ENCODE data around the gene BCL7A.

BCL7A gene

DNA sequence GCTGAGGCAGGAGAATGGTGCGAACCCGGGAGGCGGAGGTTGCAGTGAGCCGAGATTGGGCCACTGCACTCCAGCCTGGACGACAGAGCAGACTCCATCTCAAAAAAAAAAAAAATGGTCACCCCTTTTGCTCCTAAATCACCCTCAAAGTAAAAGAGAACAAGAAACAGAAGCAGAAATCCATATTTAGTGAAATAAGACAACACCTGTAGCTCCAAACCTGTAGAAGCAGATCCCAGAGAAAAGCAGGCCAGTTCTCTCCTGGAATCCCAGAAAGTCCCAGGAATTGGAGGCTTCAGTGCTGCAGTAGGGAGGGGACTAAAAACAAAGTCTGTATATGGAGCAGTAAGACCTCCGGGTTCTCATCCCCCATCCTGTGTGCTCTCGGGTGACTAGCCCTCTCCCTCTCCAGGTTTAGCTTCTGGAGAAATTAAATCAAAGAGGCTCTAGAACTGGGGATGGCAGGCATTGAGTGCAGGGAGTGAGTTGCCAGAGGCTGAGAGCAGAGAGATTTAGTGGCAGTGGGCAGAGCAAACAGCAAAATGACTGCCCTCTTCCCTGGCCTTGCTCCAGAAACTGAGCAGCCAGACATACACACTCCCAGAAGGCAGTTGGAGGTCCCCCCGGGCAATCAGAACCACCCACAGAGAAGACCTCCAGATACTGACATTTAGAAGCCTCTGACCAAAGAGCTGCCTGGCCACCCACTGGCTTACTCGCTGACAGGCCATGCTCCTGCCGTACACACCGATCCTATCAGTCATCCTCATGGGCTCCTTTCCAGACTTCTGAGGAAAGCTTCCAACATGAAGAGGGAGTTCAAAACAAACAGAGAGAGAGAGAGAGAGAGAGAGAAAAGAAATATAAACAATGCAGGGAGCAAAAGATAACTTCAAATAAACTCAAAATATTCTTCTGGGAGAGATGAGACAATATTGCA, 50.6 kb downstream of the BCL7A start:
- TF ChIP-seq, protein P1, sequence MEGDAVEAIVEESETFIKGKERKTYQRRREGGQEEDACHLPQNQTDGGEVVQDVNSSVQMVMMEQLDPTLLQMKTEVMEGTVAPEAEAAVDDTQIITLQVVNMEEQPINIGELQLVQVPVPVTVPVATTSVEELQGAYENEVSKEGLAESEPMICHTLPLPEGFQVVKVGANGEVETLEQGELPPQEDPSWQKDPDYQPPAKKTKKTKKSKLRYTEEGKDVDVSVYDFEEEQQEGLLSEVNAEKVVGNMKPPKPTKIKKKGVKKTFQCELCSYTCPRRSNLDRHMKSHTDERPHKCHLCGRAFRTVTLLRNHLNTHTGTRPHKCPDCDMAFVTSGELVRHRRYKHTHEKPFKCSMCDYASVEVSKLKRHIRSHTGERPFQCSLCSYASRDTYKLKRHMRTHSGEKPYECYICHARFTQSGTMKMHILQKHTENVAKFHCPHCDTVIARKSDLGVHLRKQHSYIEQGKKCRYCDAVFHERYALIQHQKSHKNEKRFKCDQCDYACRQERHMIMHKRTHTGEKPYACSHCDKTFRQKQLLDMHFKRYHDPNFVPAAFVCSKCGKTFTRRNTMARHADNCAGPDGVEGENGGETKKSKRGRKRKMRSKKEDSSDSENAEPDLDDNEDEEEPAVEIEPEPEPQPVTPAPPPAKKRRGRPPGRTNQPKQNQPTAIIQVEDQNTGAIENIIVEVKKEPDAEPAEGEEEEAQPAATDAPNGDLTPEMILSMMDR (IDR thresholded peaks at IDR 0.05; ENCODE audit: control extremely low read depth, extremely low read depth, low read depth, missing control alignments), result no peak
- CTCF ChIA-PET, result interaction anchor here (0.8 to 1.3 kb wide), 3 partner anchors 16 to 20 kb away, joined by 3 to 4 read pairs (median 3); no protein-coding TSS in a partner anchor
- POLR2A ChIA-PET, result no interaction called here
- no peak for DNase-seq (ENCODE audit: extremely low spot score)

DNA sequence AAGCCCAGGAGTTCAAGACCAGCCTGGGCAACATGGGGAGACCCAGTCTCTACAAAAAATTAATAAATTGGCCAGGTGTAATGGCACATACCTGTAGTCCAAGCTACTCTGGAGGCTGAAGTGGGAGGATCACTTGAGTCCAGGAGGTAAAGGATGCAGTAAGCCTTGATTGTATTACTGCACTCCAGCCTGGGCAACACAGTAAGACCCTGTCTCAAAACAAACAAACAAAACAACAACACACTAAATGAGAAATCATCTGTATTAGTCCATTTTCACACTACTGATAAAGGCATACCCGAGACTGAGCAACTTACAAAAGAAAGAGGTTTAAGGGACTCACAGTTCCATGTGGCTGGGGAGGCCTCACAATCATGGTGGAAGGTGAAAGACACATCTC, 52.1 kb downstream of the BCL7A start:
- ChIA-PET CTCF (interaction anchor here (1.7 kb wide), 1 partner anchor 19 kb away, joined by 4 read pairs; no protein-coding TSS in a partner anchor), POLR2A (no interaction called here)
- no peak for DNase-seq (ENCODE audit: extremely low spot score)
- TF ChIP-seq, protein P1 (IDR thresholded peaks at IDR 0.05; ENCODE audit: control extremely low read depth, extremely low read depth, low read depth, missing control alignments), result no peak

DNA sequence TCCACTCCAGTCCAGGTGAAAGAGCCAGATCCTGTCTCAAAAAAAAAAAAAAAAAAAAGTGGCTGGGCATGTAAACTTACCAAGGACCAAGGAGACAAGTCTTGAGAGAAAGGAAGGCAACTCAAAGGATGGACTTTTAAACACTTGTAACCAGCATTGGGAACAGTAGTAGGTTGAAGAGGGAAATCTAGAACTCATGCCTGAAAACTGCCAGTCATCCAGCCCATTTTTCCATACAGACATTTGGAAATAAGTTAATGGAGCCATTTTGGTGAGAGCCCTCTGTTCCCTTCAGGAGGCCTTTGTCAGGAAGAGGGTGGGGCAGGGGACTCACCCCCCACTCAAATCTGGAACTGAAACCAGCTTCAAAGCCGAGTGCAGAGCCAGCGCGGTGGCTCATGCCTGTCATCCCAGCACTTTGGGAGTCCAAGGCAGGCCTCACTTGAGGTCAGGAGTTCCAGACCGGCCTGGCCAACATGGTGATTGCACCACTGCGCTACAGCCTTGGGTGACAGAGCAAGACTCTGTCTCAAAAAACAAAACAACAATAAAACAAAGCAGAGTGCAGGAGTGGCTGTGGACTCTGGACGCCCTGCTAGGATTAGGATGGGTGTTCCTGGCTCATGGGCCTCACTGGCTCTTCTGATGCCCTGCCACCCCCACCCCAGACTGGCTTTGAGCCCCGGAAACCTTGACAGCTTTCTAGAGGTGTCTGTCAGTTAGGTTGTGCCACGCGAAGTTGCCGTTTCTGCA, 55.2 kb downstream of the BCL7A start:
- TF ChIP-seq, protein P1 (IDR thresholded peaks at IDR 0.05; ENCODE audit: control extremely low read depth, extremely low read depth, low read depth, missing control alignments), result no peak
- POLR2A ChIA-PET, result no interaction called here
- DNase-seq (ENCODE audit: extremely low spot score), result peak; percentile 30
- CTCF ChIA-PET, result no interaction called here

DNA sequence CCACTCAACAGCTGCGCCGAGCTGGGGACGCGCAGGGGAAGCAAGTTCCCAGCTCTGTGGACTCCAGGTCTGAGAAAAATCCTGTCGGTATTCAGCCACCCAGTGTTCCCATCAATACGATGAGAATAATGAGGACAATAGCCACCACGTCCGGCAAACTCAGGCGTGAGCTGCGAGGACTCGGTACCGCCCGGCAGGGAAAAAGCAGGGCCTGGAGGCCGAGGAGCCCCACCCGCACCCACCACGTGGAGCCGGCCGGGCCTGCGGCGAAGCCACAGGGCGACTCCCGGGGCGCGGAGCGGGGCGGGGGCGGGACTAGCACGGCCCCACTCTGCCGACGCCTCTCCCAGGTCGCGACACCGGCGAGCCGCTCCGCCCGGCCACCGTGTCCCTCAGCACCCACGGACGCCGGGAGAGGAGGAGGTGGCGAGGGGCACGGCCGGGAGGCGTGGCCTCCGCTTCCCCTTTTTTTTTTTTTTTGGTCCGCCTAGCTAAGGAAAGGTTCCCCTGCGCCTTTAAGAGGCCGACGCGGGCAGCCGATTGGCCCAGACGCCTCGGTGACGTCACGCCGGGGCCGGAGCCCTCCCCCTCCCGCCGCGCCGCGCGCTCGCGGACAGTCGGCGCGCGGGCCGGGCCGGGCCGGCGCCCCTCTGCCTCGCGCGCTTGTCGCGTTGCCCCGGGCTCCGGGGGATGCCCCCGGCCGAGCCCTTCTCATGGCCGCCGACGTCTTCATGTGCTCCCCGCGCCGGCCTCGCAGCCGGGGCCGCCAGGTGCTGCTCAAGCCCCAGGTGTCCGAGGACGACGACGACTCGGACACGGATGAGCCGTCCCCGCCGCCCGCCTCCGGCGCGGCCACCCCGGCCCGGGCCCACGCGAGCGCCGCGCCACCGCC, 56.7 kb downstream of the BCL7A start, which contains the start of gene MLXIP:
Gene MLXIP, plus strand, starts transcription at position 616 of the 892 bp plus-strand sequence. Its CDS starts 98 bp downstream, at position 714.
- CTCF ChIA-PET, result interaction anchor here (1.7 to 2.0 kb wide), 2 partner anchors 10 to 45 kb away, joined by 6 to 11 read pairs; no protein-coding TSS in a partner anchor
- POLR2A ChIA-PET, result no interaction called here
- DNase-seq (ENCODE audit: extremely low spot score), result peak; percentile 96
- TF ChIP-seq, protein P1 (IDR thresholded peaks at IDR 0.05; ENCODE audit: control extremely low read depth, extremely low read depth, low read depth, missing control alignments), result no peak

DNA sequence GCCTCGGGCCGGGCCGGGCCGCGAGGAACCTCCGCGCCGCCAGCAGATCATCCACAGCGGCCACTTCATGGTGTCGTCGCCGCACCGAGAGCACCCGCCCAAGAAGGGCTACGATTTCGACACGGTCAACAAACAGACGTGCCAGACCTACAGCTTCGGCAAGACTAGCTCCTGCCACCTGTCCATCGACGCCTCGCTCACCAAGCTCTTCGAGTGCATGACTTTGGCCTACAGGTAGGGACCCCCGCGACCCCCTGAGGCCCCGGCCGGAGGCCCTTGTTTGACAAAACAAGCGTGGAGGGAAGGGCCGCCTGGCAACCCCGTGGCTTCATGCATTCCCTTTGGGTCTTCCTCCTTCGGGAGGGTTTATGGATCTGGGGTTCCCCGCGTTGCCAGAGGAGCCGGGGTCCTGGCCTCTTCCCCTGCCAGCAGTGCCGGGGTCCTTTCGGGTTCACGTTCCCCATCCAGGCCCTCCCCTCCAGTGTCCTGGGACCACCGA, 57.4 kb downstream of the BCL7A start:
- ChIA-PET POLR2A (no interaction called here), CTCF (interaction anchor here (1.3 to 2.0 kb wide), 3 partner anchors 9 to 44 kb away, joined by 3 to 11 read pairs (median 6); no protein-coding TSS in a partner anchor)
- no peak for DNase-seq (ENCODE audit: extremely low spot score)
- TF ChIP-seq, protein P1 (IDR thresholded peaks at IDR 0.05; ENCODE audit: control extremely low read depth, extremely low read depth, low read depth, missing control alignments), result no peak
